PC-9 (cell line): ENCODE results near the gene HTT-AS. TPM values are rescaled to one million over a fixed set of nuclear protein-coding genes. Genes with fewer than 3 reads are reported as not detected.
"Not testable (repeated sequence)": the region's sequence is repeated elsewhere in the genome, so short reads cannot be mapped to it uniquely, and the experiment has no call there.

Source experiments
- BruUV-seq: library from RNA; stranded (reverse); fragments of 400-500 nt; replicated peaks from 2 replicates; lab custom pipeline; 2021; lab: Mats Ljungman, UMichigan
- CTCF ChIA-PET: fragments of 300-600 bp; sonication (Branson Sonifier 250); formaldehyde crosslinking; loops from one replicate; lab custom pipeline; 2022; ENCODE audit warnings: antibody characterized with exemption; lab: Charles Lee
- POLR2A ChIA-PET: fragments of 300-600 bp; sonication (Branson Sonifier 250); formaldehyde crosslinking; loops from one replicate; lab custom pipeline; 2022; ENCODE audit warnings: antibody characterized with exemption; ENCODE audit not compliant: unreplicated experiment; lab: Charles Lee
- DNase-seq, 2 experiments: peaks; one replicate each; pipeline versions ENCODE4 v3.0.0 to v3.0.0-alpha.2; 2015 to 2022; ENCODE audit warnings: mixed read lengths in 1 of 2
- H2AFZ ChIP-seq: fragments of 200-600 bp; sonication (generic); 2 replicates; pipeline ENCODE4 v1.8.1; 2017; ENCODE audit warnings: antibody characterized with exemption
- H3F3A ChIP-seq: fragments of 200-600 bp; sonication (generic); 2 replicates; pipeline ENCODE4 v1.8.1; 2017; ENCODE audit warnings: antibody characterized with exemption, mild to moderate bottlenecking, low read depth; ENCODE audit not compliant: insufficient read depth
- H3K27ac ChIP-seq: fragments of 200-600 bp; sonication (generic); 2 replicates; pipeline ENCODE4 v1.6.1; 2016; ENCODE audit warnings: mixed run types
- H3K27me3 ChIP-seq: fragments of 200-600 bp; sonication (generic); 2 replicates; pipeline ENCODE4 v1.6.1; 2016; ENCODE audit warnings: low read depth, mixed run types; ENCODE audit not compliant: insufficient read depth
- H3K36me3 ChIP-seq: fragments of 200-600 bp; sonication (generic); 2 replicates; pipeline ENCODE4 v1.6.1; 2016; ENCODE audit warnings: low read depth, mixed run types
- H3K4me1 ChIP-seq: fragments of 200-600 bp; sonication (generic); replicated peaks from 2 replicates; pipeline ENCODE4 v1.6.1; 2016; ENCODE audit warnings: mixed run types; ENCODE audit not compliant: insufficient read depth
- H3K4me2 ChIP-seq: fragments of 200-600 bp; sonication (generic); 2 replicates; pipeline ENCODE4 v1.6.1; 2017; ENCODE audit warnings: mixed run types
- H3K4me3 ChIP-seq: fragments of 200-600 bp; sonication (generic); 2 replicates; pipeline ENCODE4 v1.6.1; 2016; ENCODE audit warnings: mixed run types
- H3K79me2 ChIP-seq: fragments of 200-600 bp; sonication (generic); 2 replicates; pipeline ENCODE4 v1.6.1; 2017; ENCODE audit warnings: low read depth, mixed run types
- H3K9me2 ChIP-seq: fragments of 200-600 bp; sonication (generic); 2 replicates; pipeline ENCODE4 v1.8.1; 2017; ENCODE audit warnings: mild to moderate bottlenecking; ENCODE audit not compliant: insufficient read depth
- H3K9me3 ChIP-seq: fragments of 200-600 bp; sonication (generic); 2 replicates; pipeline ENCODE4 v1.8.1; 2016; ENCODE audit warnings: low read depth; ENCODE audit not compliant: insufficient read depth
- H4K20me1 ChIP-seq: fragments of 200-600 bp; sonication (generic); 2 replicates; pipeline ENCODE4 v1.8.1; 2017; ENCODE audit not compliant: insufficient read depth
- EZH2 ChIP-seq: fragments of 200-600 bp; sonication (generic); IDR thresholded peaks from 2 replicates; pipeline ENCODE4 v1.8.0; 2017; ENCODE audit warnings: antibody characterized with exemption, low read depth
- intact Hi-C: fragments of 100-400 bp; cut with micrococcal nuclease; formaldehyde crosslinking; loops from one replicate; pipeline ENCODE4 v1.10.0; 2022; ENCODE audit not compliant: unreplicated experiment
- total RNA-seq: library from RNA; stranded (reverse); gene quantifications from 2 replicates; pipeline ENCODE4 v1.2.3, GENCODE V29; 2021
- TF ChIP-seq, protein P1 (sequence below): fragments of 200-600 bp; sonication (generic); conservative IDR thresholded peaks from 2 replicates; pipeline ENCODE4 v1.6.1; 2017; ENCODE audit warnings: mixed run types, antibody characterized with exemption, mild to moderate bottlenecking, moderate library complexity

HTT-AS gene
- total RNA-seq, 1 experiment from 2014 or later: not detected

DNA sequence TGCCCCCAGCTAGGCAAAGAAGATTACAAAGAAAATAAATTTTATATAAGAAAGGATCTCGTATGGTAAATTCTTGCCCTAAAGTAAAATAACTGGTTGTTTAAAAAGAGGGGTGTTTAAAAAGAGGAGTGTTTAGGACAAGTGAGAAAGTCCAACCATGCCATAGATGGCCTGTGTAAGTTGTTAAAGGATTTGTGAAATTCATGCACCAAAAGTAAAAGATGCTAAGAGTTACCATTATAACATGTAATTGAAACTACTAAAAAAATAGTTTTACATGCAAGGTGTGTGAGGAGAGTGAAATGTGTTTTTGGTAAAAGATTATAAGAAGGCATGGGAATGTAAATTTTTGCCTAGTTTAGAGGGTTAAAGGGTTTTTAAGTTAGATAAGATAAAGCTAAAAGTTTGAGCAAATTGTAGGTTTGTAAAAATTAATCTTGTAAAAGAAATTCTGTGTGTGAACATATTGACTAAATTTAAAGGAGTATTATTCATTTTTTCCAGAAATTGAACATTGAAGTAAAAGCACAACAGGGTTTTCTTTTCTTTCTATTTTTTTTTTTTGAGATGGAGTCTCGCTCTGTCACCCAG, 20.1 kb downstream of the HTT-AS start:
- Histone ChIP-seq H3K9me2 (no peaks in the 10 kb centered on the region), H3K4me2 (no peak overlapping the region), H3K9me3 (no peaks in the 10 kb centered on the region), H3K79me2 (no peaks in the 10 kb centered on the region), H3K4me3 (no peak overlapping the region), H3K27me3 (no peaks in the 10 kb centered on the region), H2AFZ (no peak overlapping the region), H4K20me1 (no peaks in the 10 kb centered on the region), H3K36me3 (no peaks in the 10 kb centered on the region), H3K27ac (no peak overlapping the region), H3K4me1 (no peaks in the 10 kb centered on the region), H3F3A (no peaks in the 10 kb centered on the region)
- intact Hi-C loops: no loop called here
- no TSS peak for BruUV-seq
- no peak for TF ChIP-seq EZH2
- TF ChIP-seq, protein P1, sequence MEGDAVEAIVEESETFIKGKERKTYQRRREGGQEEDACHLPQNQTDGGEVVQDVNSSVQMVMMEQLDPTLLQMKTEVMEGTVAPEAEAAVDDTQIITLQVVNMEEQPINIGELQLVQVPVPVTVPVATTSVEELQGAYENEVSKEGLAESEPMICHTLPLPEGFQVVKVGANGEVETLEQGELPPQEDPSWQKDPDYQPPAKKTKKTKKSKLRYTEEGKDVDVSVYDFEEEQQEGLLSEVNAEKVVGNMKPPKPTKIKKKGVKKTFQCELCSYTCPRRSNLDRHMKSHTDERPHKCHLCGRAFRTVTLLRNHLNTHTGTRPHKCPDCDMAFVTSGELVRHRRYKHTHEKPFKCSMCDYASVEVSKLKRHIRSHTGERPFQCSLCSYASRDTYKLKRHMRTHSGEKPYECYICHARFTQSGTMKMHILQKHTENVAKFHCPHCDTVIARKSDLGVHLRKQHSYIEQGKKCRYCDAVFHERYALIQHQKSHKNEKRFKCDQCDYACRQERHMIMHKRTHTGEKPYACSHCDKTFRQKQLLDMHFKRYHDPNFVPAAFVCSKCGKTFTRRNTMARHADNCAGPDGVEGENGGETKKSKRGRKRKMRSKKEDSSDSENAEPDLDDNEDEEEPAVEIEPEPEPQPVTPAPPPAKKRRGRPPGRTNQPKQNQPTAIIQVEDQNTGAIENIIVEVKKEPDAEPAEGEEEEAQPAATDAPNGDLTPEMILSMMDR: no peak
- ChIA-PET CTCF (no interaction called here), POLR2A (no interaction called here)
- DNase-seq: no peak

DNA sequence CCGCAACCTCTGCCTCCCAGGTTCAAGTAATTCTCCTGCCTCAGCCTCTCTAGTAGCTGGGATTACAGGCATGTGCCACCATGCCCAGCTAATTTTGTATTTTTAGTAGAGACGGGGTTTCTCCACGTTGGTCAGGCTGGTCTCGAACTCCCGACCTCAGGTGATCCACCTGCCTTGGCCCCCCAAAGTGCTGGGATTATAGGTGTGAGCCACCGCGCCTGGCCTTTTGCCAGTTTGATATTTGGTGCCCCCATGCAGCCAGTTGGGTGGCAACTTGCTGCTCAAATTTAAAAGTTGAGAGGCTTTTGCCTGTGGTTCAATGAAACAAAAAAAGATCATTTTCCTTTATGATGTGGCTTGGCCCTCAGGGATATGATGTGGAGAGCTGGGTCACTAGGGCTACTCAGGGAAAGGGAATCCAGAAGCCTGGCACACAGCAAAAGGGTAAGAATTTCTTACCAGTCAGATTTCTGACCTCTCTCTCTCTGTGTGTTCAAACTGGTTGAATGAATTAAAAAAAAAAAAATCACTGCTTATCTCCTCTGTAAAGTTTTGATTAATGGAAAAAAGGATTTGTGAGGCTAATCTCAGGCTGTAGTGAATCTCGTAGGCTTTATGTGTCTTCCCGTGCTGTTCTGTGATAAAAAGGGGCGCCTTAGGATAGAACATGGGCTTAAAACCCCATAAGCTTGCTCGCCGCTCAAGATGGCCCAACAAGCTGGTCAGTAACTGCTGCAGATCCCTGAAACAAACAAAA, 23.0 kb downstream of the HTT-AS start:
- DNase-seq, H3K4me3 ChIP-seq, H4K20me1 ChIP-seq, H3K27ac ChIP-seq, BruUV-seq, H2AFZ ChIP-seq, H3F3A ChIP-seq, H3K4me1 ChIP-seq, H3K36me3 ChIP-seq, intact Hi-C loops, H3K4me2 ChIP-seq, H3K27me3 ChIP-seq, POLR2A ChIA-PET, H3K79me2 ChIP-seq, H3K9me3 ChIP-seq, H3K9me2 ChIP-seq: not testable (repeated sequence)
- CTCF ChIA-PET: interaction anchor here (0.6 kb wide), 1 partner anchor 1059 kb away, joined by 5 read pairs; no protein-coding TSS in a partner anchor

DNA sequence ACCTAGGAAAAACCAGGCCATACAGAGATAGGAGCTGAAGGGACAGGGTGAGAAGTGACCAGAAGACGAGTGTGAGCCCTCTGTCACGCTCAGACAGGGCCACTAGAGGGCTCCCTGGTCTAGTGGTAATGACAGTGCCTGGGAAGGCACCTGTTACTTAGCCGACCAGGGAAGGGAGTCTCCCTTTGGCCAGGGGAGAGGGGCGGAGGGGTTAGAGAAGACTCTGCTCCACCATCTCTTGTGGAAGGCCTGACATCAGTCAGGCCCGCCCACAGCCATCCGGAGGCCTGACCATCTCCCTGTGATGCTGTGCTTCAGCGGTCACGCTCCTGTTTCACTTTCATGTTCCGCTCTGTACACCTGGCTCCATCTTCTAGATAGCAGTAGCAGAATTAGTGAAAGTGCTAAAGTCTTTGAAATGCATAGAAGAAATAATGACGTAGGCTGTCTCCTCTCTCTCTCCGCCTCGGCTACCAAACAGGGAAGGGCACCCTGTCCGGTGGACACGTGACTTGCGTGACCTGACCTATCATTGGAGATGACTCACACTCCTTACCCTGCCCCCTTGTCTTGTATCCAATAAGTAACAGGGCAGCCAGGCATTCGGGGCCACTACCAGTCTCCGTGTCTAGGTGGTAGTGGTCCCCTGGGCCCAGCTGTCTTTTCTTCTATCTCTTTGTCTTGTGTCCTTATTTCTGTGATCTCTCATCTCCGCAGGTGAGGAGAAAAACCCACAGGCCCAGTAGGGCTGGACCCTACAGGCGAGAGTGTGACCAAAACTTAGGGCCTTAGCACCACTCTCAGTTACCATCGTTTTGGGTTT, 26.7 kb downstream of the HTT-AS start:
- 0 out of 2 replicates have a peak, but pooled peaks cover under 1% of the 10 kb centered on the region for H3K4me1 ChIP-seq
- TF ChIP-seq EZH2: no peak
- TF ChIP-seq, protein P1: peak; percentile 71
- no TSS peak for BruUV-seq
- no peak overlapping the region for H2AFZ ChIP-seq
- H3K9me3 ChIP-seq: no peaks in the 10 kb centered on the region
- peak in 1 of 2 experiments; percentile 66 for DNase-seq
- CTCF ChIA-PET: interaction anchor here (0.6 to 0.7 kb wide), 2 partner anchors 75 to 291 kb away, joined by 3 to 5 read pairs; no protein-coding TSS in a partner anchor
- intact Hi-C loops: loop anchor here (1.0 kb wide), 1 partner anchor 59 kb away; no protein-coding TSS in a partner anchor
- no peaks in the 10 kb centered on the region for H3K36me3 ChIP-seq
- no peaks in the 10 kb centered on the region for H3K9me2 ChIP-seq
- H3F3A ChIP-seq: no peaks in the 10 kb centered on the region
- H3K4me2 ChIP-seq: peak overlapping the region; percentile 69
- H3K27ac ChIP-seq: no peak overlapping the region
- H3K4me3 ChIP-seq: peak overlapping the region; percentile 39; the same call in 1 of the 2 replicates
- POLR2A ChIA-PET: interaction anchor here (0.7 kb wide), 1 partner anchor 422 kb away, joined by 7 read pairs; no protein-coding TSS in a partner anchor
- H4K20me1 ChIP-seq: no peaks in the 10 kb centered on the region
- H3K79me2 ChIP-seq: no peaks in the 10 kb centered on the region
- H3K27me3 ChIP-seq: no peaks in the 10 kb centered on the region
